Activated T-cell treated with anti-CD3 and anti-CD28 coated beads, Interleukin-2, amount 50 U/mL, for 1 hour (primary cell): ENCODE measurements around the gene DIAPH1.
A peak's percentile ranks its signal among the peaks of the same experiment; 100 is the strongest.

Experiments
- DNase-seq: peaks from one replicate; pipeline ENCODE4 v3.0.0-alpha.2; 2020

Gene DIAPH1

DNA sequence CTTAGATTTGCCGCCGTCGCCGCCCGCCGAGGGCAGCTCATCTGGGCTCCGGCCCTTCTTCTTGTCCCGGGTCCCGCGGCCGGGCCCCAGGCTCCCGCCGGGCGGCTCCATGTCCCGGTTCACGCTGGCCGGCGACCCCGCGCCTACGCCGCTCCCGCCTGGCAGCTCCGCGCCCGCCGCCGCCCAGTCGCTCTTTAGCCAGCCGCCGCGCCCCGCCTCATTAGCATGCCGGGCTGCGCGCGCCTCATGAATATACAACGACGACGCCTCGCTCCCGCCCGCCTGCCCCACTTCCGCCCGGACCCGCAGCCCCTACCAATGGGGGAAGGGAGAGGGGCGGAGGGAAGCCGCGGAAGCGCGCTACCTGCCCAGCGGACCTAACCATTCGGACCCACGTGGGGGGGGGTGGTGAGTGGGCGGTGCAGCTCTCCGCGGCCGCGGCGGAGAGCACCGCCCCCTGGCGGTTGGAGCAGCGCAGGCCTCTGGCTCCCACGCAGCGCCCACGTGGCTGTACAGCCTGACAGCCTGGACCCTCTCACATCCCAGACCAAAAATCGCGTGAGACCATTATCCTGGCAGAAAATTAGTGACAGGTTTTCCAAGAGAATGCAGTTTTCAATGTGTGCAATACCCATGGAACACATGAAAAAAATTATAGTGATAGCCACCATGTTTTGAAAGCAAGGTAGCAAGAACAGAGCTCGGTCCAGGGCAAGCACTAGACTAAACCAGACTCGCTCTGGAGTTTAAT lies at the start of gene DIAPH1:
TSS of gene DIAPH1 (minus strand) at position 197 of the 751 bp plus-strand sequence. CDS start at position 111, 86 bp downstream.
- peak; percentile 97 for DNase-seq

DNA sequence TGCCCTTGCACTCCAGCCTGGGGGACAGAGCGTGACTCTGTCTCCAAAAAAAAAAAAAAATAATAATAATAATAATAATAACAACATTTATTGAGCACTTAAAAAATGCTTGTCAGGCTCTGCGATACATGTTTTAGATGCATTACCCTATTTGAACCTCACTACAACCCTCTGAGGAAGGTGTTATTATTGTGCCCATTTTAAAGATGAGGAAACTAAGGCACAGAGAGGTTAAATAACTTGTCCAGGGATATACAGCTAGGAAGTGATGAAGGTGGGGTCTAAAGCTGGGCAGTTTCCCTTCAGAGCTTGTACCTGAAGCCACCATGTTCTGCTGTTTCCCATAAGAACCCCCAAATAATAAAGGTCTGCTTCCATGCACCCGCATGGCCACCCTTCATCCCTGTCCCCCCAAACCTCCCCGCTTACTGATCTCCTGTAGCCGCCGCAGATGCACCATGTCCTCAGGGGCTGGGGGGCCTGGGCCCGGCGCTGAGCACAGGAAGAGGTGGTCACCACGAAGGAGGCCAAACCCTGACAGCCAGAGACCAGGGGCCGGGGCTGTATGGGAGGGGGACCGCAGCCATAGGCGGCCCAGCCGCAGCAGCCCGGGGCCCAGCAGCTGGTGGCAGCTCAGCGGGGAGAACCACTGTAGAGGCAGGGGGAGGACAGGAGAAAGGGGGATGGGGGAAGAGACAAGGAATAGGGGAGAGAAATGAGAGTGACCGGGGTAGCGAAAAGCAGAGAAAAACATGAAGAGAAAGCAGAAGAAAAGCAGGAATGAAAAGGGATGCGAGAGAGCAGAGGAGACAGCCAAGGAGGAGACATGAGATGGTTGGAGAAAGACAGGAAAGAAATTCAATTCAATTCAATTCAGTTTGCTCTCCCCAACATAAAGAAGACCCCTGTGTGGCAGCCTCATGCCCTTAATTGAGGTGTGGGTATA lies 47.5 kb upstream of the DIAPH1 start:
- no peak for DNase-seq

DNA sequence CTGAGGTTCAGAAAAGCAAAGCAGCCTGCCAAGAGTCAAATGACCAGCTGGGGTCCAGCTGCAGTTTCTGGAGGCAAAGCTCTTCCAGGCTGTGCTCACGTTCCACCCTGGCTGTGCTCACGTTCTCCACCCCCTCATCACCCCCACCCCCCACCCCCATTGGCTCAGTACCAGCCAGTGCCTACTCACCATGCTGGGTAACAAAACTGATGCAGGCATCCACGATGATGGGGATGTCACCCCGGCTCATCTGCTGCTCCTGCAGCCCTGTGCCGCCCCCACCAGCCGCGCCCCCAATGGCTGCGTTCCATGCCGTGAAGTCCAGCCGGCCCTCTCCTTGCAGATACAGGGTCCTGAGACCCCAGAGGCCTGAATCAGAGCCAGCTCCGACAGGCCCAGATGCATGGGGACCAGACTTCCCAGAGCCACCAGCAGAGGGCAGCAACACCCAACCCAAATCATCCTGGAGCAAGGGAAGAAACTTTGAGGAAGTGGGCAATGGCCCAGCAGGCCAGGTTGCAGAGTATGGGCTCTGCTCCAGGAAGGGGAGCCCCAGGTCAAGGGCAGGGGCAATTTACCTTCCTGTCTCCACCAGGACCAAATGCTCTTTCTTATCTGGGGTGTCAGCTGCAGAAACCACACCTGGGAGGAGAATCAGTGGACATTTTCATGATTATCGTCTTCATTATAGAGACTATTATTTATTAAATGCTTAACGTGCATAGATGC lies 46.1 kb upstream of the DIAPH1 start:
- peak; percentile 78 for DNase-seq

DNA sequence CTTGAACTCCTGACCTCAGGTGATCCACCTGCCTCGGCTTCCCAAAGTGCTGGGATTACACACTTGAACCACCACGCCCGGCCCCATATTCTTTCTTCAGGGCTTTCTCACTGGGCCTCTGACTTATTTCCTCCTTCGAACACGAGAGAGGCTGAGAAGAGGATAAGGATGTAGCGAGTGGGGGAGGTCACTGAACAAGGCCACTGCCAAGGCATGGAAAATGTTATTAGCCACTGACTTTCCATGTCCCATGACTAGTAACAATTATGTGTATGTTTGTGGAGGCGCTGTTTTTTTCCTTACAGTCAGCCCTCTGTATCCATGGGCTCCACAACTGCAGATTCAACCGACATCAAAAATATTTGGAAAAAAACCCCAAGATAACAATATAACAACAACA lies 44.7 kb upstream of the DIAPH1 start:
- DNase-seq, result no peak

DNA sequence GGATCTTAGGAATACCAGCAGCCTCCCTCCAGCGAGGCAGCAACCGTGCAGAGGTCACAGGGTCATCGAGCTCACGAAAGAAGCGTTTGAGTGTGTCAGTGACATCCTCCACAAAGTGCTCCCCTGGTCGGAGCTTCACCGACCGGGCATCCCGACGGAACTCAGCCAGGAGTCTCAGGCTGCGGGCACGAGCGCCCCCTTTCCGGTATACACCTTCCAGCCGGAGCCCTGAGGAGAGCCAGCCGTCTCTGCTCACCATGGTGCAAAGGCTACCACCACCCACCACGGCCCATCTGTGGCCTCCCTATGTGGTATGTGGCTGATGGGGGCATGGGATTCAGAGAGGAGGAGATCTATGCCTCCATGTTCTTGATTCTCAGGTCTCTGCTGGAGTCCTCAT lies 43.2 kb upstream of the DIAPH1 start:
- no peak for DNase-seq

DNA sequence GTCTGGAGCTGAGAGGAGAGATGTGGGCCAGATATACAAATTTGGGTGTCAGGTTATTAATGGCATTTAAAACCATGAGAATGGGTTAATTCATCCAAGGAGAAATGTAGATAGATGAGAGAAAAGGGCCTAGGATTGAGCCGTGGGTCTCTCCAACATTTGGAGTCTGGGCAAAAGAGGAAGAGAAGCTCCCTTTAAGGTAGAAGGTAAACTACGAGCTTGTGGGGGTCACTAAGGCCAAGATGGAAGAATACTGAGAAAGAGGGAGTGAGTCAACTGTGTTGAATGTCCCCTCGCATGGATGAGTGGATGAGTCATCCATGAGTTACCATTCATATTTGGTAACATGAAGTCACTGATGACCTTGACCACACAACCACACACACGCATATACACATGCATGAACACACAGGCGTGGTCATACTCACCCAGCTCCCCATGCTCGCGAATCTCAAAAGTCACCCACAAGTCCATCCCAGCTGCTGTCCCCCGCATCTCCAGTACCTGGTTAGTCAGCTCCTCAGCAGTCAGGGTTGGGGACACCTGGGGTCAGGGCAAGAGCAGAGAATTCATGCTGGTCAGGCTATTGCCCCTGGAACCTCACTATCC lies 39.2 kb upstream of the DIAPH1 start:
- DNase-seq, result no peak

DNA sequence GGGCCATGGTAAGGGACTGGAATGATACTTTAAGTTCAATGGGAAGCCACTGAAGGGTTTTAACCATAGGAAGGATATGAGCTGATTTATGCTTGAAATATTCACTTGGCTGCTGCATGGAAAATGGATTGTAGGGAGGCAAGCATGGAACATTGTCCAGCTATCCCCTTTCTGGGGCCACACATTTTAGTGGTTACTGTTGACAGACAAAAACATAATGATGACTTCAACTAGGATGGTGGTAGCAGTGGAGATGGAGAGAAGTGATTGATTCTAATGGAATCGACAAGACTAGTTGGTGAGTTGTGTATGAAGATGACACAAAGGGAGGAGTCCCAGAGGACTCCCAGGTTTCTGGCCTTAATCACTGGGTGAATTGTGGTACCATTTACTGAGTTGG lies 38.6 kb upstream of the DIAPH1 start:
- DNase-seq, result no peak

DNA sequence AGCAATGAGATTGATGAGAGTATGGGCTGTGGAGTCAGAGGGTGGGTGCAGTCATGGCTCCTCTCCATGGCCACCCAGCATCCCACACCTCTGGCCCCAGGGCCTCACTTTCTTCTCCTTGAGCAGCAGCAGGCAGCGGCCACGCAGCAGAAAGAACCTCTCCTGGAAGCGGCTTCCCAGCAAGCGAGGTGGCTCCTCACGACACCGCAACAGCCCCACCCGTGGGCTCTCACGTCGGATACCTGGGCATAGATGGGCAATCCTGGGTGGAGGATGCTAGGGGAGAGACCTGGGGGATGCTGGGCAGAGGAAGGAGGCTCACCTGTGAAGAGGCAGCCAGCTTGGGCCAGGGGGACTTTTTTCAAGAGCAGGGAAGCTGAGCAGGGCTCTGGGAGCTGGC lies 37.6 kb upstream of the DIAPH1 start:
- DNase-seq, result no peak

DNA sequence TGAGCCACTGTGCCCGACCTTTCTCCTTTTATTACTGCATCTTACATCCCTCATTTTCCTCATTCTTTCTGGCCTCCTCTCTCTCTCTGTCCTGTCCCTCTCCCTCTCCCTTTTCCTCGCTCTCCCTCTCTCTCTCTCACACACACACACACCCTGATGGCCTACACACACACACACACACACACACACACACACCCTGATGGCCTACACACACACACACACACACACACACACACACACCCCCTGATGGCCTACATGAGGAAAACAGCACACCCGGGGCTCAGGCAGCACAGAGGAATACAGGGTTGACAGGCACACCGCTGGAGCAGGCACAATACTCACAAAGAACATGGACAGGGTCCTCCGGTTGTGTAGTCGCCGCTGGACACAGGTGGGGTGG lies 36.2 kb upstream of the DIAPH1 start:
- no peak for DNase-seq

DNA sequence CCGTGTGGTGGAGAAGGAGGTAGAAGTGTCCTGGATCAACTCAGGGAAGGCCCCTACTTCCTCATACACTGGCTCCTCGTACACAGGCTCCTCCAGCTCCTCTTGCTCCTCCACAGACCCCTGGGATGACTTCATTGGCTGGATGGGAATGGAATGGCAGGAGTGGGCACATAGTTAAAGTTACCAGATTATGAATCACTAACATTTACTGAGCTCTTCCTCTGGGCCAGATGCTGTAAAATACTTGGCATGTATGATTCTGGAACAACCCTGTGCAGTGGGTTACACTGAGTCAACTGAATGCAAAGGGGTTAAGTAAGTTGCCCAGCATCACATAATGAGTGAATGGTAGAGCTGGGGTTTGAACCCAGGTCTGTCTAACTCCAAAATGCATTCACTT lies 35.5 kb upstream of the DIAPH1 start:
- DNase-seq, result no peak

DNA sequence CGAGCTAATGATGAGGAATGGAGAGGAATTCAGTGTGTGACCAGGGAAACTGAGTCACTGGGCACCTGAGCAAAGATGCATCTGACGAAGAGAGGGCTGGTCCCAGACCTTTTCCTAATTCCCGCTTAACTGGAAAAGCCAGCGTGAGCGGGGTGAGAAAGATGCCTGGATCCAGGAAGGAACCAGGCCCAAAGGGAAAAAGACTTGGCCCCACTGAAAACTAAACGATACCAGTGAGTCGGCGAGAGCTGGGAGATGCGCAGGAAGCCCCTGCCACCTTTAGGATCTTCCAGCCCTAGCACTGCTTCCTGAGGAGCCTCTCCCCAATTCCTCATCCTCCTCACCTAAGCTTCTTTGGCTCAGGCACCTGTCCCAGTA lies 32.9 kb upstream of the DIAPH1 start:
- DNase-seq, result no peak

DNA sequence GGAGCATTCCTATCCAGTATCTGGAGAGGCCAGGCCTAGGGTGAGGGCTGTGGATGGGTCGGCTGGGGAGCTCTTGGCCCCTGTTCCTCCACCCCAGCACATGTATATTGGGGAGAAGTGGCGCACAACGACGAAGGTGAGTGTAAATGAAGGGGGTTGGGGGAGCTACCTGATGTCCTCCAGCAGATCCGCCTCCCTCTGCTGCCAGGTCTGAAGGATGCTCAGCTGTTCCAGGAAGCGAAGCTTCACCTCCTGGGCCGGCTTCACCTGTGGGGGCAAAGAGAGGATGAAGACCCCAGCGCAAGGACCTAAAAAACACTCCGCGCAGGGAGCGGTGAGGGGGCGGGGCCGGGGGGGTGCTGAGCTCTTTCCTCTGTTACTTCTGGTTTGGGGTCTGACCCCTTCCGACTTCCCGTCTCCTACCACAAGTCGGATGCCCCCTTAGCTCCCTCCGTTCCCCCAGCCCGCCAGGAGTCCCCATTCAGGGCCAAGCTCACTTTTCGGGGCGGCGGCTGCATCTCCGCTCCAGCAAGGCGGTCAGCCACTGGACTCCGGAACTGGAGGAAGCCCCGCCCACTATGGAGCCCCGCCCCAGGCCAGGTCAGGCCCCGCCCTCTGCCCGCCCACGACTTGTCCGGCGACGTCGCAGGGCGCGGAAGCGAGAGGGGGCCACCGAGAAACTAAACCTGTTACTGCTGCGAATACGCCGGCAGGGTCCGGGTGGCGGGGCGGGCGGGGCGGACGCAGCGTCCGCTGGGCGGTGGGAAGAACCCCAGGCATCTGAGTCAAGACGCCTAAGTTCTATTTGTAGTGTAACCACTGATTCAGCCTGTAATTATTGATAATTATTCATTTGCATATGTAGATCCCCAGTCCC lies 32.3 kb upstream of the DIAPH1 start, which contains the start of gene FCHSD1:
TSS of gene FCHSD1 (minus strand) at position 568 of the 877 bp plus-strand sequence. CDS start at position 518, 50 bp downstream.
- DNase-seq, result peak; percentile 82

DNA sequence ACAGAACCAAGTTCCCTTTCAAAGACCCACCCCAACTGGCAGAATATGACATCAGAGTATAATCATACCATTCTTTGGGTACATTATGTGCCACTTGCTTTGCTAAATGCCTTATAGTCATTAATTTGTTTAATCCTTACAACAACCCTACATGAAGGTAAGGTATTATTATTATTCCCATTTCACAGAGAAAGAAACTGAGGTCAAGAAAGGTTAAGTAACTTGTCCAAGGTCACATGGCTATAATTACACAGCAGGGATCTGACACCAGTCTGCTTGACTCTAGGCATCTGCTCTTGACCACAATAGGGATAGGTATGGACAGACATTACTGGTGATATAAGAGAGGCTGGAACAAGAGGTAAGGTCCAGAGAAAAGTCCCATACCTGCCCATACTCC lies 31.2 kb upstream of the DIAPH1 start:
- DNase-seq, result no peak

DNA sequence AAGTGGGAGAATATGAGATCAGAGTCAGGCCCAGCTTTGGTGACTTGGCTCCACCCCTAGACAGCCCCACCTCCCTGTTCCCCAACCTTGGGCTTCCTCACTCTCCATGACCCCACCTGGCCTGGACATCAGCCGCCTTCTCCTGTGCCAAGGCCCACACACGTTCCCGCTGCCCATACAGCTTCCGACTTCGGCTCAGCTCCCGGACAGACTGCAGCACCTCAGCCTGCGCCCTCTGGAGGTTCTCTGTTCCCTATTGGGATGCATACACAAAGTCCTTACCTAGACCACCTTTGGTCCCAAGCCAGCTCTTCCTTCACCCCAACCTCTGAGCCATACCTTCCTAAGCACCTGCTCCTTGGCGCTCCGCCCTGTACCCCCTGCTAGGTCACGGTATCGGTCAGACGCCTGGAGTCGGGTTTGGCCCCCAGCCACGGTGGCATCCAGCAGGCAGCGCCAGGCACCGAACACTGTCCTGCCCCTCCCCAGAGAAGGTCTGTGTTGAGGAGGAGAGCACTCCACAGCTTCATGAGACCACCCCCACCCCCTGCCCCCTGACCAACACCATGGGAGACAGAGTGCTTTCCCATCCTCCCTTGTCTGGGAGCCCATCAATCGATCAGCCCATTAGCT lies 30.4 kb upstream of the DIAPH1 start:
- DNase-seq, result no peak

DNA sequence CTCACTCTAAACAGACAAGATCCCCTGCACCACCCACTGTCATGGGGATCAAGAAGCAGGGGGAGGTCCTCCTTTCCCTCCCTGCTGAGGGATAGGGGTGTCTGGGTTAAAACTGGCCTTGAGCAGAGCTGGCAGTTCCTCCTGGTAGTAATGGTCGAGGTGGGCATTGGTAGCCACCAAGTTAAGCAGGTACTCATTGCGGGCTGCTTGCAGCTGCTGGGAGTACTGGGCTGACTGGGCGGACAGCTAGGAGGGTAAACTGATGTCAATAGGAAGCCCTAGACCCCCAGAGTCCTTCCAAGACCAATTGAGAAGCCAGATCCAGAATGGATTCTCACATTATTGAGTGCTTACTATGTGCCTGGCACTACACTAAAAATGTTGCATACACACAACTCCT lies 29.1 kb upstream of the DIAPH1 start:
- no peak for DNase-seq

DNA sequence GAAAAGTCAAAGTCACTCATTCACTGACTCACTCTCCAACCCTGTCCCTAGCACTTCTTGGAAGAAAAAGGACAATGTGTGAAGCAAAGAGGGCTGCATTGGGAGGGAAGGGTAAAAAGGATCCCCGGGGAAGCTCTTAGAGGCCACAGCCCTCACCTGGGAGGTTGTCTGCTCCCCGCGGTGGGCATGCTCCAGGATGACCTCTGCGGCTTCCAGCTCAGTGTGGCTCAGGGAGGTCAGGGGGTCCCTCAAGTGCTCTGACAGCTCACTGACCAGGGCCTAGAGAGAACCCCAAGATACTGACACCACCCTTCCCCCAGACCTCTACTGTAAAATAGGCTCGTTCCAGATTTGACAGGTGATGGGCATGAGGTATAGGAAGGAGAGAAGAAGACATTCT lies 28.4 kb upstream of the DIAPH1 start:
- no peak for DNase-seq

DNA sequence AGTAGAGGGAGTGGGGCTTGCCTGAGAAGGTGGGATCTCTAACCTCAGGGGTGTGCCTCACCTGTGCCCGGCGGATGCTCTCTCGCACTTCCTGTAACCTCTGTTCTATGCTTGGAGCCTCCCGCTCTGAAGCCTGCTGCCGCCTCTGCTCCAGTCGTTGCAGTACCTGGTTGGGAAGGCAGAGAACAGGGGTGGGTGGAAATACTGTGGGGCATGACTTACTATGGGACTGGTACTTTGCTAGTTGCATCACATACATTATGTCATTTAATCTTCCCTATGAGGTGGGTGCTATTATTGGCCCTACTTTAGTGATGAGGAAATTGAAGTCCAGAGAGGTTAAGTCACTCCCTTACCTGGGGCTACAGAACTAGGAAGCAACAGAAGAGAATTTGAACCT lies 27.2 kb upstream of the DIAPH1 start:
- no peak for DNase-seq

DNA sequence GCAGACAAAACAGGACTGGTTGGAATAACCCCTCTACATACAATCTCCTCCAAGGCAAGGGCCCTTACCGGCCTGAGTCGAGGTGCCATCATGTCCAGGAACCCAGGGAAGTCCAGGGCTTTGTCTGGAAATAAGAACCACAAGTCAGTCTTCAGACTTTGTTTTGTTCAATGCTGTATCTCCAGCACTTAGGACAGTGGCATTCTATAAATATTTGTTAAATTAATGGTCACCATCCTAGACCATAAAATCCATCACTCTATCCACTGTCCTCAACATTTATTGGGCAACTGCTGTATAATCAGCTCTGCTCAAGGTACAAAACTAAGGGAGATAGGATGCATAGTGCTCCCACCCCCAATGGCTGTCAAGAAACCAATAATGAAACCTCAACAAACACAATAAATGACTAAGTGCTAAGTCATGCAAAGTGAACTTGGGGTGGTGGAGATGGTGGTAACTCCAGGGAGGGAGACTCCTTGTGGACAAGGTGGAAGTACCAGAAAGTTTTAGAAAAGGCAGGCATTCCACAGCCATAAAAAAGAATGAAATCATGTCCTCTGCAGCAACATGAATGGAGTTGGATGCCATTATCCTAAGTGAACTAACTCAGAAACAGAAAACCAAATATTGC lies 23.0 kb upstream of the DIAPH1 start:
- no peak for DNase-seq

DNA sequence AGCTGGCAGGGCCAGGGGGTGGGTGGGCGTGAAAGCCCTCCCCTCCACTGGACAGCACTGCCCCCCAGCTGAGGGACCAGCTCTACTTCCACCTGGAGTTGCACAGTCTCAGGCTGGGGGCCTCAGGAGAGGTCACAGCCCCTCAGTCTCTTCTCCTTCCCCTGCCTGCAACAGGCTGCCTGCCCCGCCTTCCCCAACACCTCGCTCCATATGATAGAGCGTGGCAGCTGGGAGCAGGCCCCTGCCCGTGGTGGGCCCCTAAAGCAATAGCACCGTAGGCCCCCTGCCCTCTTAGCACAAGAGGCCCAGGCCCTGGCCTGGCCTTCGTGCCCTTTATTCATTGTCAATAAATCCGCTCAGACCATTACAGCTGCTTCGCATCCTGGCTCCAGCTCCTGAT lies 21.9 kb upstream of the DIAPH1 start:
- DNase-seq, result no peak

DNA sequence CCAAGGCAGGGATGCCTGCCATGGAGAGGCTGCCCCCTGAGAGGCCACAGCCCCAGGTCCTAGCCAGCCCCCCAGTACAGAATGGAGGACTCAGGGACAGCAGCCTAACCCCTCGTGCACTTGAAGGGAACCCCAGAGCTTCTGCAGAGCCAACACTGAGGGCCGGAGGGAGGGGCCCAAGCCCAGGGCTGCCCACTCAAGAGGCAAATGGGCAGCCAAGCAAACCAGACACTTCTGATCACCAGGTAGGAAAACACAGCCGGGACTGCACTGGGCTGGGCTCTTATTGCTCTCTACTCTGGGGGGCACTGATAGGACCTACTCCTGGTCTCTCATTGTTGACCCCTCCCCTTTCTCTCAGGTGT lies 21.2 kb upstream of the DIAPH1 start:
- no peak for DNase-seq
